Measurements from ENCODE around the gene OR13C5. TPM values are rescaled to one million over a fixed set of nuclear protein-coding genes. Genes with fewer than 3 reads are reported as not detected.

The OR13C5 gene
- total RNA-seq, 1 donor from 2014 or later: not detected

- peaks cover 10% of the 10 kb centered on the region for H3K9me3 Mint-ChIP-seq
- no peak within 1 kb of the TSS for H3K4me3 Mint-ChIP-seq
- no peak within 1 kb of the TSS for H3K27ac Mint-ChIP-seq (ENCODE audit: unreplicated experiment)
- peaks cover 8% of the 10 kb centered on the region for H3K4me1 Mint-ChIP-seq
- no peak for TF ChIP-seq CTCF (conservative IDR thresholded peaks at IDR 0.05)
- DNase-seq (ENCODE audit: low read depth, low spot score): no peak
- peaks cover 2% of the 10 kb centered on the region for H3K36me3 Mint-ChIP-seq (ENCODE audit: low read depth)
- no peaks in the 10 kb centered on the region for H3K27me3 Mint-ChIP-seq (ENCODE audit: low read depth)
These were observed 30.3 kb downstream of the OR13C5 start, which contains the start of gene OR13C8 for GRCh38 chr9:104568868-104569267. TSS of gene OR13C8 (plus strand) at chr9:104569168. CDS start at chr9:104569168, 0 bp downstream.

GRCh38 chr9:104564358-104564757, 34.9 kb downstream of the OR13C5 start:
- no peak overlapping the region for H3K27ac Mint-ChIP-seq (ENCODE audit: unreplicated experiment)
- peaks cover 5% of the 10 kb centered on the region for H3K9me3 Mint-ChIP-seq
- H3K27me3 Mint-ChIP-seq (ENCODE audit: low read depth): no peaks in the 10 kb centered on the region
- no peak for TF ChIP-seq CTCF (conservative IDR thresholded peaks at IDR 0.05)
- H3K36me3 Mint-ChIP-seq (ENCODE audit: low read depth): no peaks in the 10 kb centered on the region
- H3K4me1 Mint-ChIP-seq: peaks cover 8% of the 10 kb centered on the region
- no peak overlapping the region for H3K4me3 Mint-ChIP-seq
- no peak for DNase-seq (ENCODE audit: low read depth, low spot score)

DNA sequence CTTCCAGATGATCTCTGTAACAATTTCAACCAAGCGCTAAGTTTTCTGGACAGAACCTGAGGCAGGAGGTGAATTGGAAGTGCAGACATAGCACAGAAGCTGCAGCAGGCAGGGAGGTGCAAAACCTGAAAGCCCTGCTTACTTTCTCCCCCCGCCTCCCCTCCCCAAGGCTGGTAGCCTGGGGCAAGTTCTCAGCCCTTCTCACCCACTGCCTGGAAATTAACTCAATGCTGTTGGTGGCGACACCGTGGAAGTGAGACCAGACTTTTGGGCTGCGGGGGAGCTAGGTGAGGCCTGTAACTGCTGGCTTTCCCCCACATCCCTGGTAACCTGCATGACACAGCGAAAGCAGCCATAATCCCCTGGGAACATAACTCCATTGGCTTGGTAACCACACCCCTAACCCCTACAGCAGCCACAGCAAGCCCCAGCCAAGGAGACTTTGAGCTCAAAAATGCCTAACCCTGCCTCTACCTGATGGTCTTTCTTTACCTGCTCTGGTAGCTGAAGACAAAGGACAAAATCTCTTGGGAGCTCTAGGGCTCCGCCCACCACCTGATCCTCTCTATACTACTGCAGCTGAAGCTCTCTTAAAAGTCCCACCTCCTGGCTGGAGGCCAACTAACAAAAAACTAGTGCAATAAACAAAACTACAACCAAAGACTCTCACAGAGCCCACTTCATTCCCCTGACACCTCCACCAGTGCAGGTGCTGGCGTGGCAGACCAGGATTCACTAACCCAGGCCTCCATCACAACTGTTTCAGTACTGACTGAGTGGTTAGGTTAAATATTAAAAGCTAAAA, 42.2 kb downstream of the OR13C5 start:
- DNase-seq (ENCODE audit: low read depth, low spot score): no peak
- no peak for TF ChIP-seq CTCF (conservative IDR thresholded peaks at IDR 0.05)
- Mint-ChIP-seq H3K4me1 (no peaks in the 10 kb centered on the region), H3K36me3 (ENCODE audit: low read depth) (peaks cover 6% of the 10 kb centered on the region), H3K27me3 (ENCODE audit: low read depth) (no peaks in the 10 kb centered on the region), H3K27ac (ENCODE audit: unreplicated experiment) (no peak overlapping the region), H3K9me3 (peaks cover 15% of the 10 kb centered on the region), H3K4me3 (no peak overlapping the region)

DNA sequence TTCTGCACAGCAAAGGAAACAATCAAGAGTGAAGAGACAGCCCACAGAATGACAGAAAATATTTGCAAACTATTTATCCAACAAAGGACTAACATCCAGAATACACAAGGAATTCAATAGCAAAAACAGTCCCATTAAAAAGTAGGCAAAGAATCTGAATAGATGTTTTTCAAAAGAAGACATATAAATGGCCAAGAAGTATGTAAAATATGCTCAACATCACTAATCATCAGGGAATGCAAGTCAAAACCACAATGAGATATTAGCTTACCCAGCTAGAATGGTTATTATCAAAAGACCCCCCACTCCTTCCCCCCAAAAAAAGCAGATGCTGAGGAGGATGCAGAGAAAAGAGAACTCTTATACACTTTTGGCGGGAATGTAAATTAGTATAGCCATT, 43.7 kb downstream of the OR13C5 start:
- Mint-ChIP-seq H3K36me3 (ENCODE audit: low read depth) (peaks cover 6% of the 10 kb centered on the region), H3K27me3 (ENCODE audit: low read depth) (no peaks in the 10 kb centered on the region), H3K27ac (ENCODE audit: unreplicated experiment) (no peak overlapping the region), H3K4me1 (no peaks in the 10 kb centered on the region), H3K9me3 (peaks cover 15% of the 10 kb centered on the region), H3K4me3 (no peak overlapping the region)
- no peak for TF ChIP-seq CTCF (conservative IDR thresholded peaks at IDR 0.05)
- DNase-seq (ENCODE audit: low read depth, low spot score): no peak

DNA sequence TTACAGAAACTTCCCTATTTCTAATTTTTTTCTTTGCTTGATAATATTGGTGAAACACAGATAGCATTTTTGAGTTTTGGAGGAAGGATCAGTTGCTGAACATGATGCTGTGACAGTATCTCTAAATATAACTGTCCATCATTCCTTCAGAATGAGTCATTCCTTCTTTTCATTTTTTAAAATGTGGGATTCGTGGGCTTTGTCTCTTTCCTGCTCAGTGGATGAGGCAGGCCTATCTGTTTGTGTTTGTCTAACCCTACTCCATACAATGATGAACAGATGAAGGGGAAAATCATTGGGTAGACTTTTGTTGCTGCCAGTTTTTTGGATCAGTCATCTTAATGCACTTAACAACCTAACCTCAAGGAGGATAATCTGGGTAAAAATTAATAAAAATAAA, 46.0 kb downstream of the OR13C5 start:
- Mint-ChIP-seq H3K36me3 (ENCODE audit: low read depth) (peaks cover 5% of the 10 kb centered on the region), H3K4me3 (no peak overlapping the region), H3K9me3 (peaks cover 6% of the 10 kb centered on the region), H3K27ac (ENCODE audit: unreplicated experiment) (no peak overlapping the region), H3K27me3 (ENCODE audit: low read depth) (no peaks in the 10 kb centered on the region), H3K4me1 (no peaks in the 10 kb centered on the region)
- no peak for DNase-seq (ENCODE audit: low read depth, low spot score)
- no peak for TF ChIP-seq CTCF (conservative IDR thresholded peaks at IDR 0.05)

Other genes with a start within 250 kb of the OR13C5 start
- not detected in 2 replicates for gene OR13F1, start 95.2 kb downstream of the OR13C5 start, total RNA-seq
- not detected in 2 replicates for gene OR13C4, start 72.2 kb downstream of the OR13C5 start, total RNA-seq
- gene OR13C3, start 62.6 kb downstream of the OR13C5 start, total RNA-seq: not detected in 2 replicates
- not detected in 2 replicates for gene OR13C8, start 30.2 kb downstream of the OR13C5 start, total RNA-seq
- gene OR13C2, start 6.2 kb upstream of the OR13C5 start, total RNA-seq: not detected in 2 replicates
- not detected in 2 replicates for gene OR13C9, start 18.8 kb upstream of the OR13C5 start, total RNA-seq
- gene OR13D1, start 95.1 kb upstream of the OR13C5 start, total RNA-seq: not detected in 2 replicates
- gene NIPSNAP3A, start 148.3 kb upstream of the OR13C5 start, total RNA-seq: 14.6 and 14.9 TPM in 2 replicates
- gene NIPSNAP3B, start 164.7 kb upstream of the OR13C5 start, total RNA-seq: 3.8 TPM in 2 replicates

All from neural crest cell (in vitro differentiated cells).